H9 (cell line): ENCODE data around the gene ZNF407. TPM values are rescaled to one million over a fixed set of nuclear protein-coding genes. Genes with fewer than 3 reads are reported as not detected.

Experiments used
- DNase-seq: peaks from one replicate; pipeline ENCODE4 v3.0.0-alpha.2; 2017
- H2AFZ ChIP-seq: one replicate; pipeline ENCODE4 v1.6.1; 2013; ENCODE audit warnings: mild to moderate bottlenecking, low read length, control low read depth, moderate library complexity
- H2AK5ac ChIP-seq: 2 replicates; pipeline ENCODE4 v1.6.1; 2013; ENCODE audit warnings: low read length, control low read depth, mixed read lengths; ENCODE audit not compliant: insufficient read length
- H2BK120ac ChIP-seq: one replicate; pipeline ENCODE4 v1.6.1; 2013; ENCODE audit warnings: low read depth, mild to moderate bottlenecking, low read length, control low read depth, inconsistent platforms; ENCODE audit not compliant: poor library complexity, severe bottlenecking
- H2BK12ac ChIP-seq: 2 replicates; pipeline ENCODE4 v1.6.1; 2013; ENCODE audit warnings: low read length, control low read depth, mixed read lengths, low read depth; ENCODE audit not compliant: insufficient read length
- H2BK15ac ChIP-seq: 2 replicates; pipeline ENCODE4 v1.6.1; 2013; ENCODE audit warnings: low read depth, low read length, control low read depth
- H2BK20ac ChIP-seq: one replicate; pipeline ENCODE4 v1.6.1; 2013; ENCODE audit warnings: low read depth, mild to moderate bottlenecking, low read length, control low read depth, inconsistent platforms; ENCODE audit not compliant: poor library complexity, severe bottlenecking
- H2BK5ac ChIP-seq: 2 replicates; pipeline ENCODE4 v1.6.1; 2013; ENCODE audit warnings: low read length, control low read depth, mixed read lengths; ENCODE audit not compliant: insufficient read length
- H3K14ac ChIP-seq: 2 replicates; pipeline ENCODE4 v1.6.1; 2013; ENCODE audit warnings: low read length, control low read depth; ENCODE audit not compliant: insufficient read depth
- H3K18ac ChIP-seq: 2 replicates; pipeline ENCODE4 v1.6.1; 2013; ENCODE audit warnings: low read depth, mild to moderate bottlenecking, mixed read lengths, low read length, control low read depth; ENCODE audit not compliant: insufficient read length
- H3K23ac ChIP-seq: 2 replicates; pipeline ENCODE4 v1.6.1; 2013; ENCODE audit warnings: low read length, control low read depth, mixed read lengths, low read depth; ENCODE audit not compliant: insufficient read length
- H3K23me2 ChIP-seq: 2 replicates; pipeline ENCODE4 v1.6.1; 2013; ENCODE audit warnings: low read depth, mild to moderate bottlenecking, mixed read lengths, low read length, control low read depth; ENCODE audit not compliant: insufficient read length, poor library complexity, severe bottlenecking
- H3K27ac ChIP-seq: 2 replicates; pipeline ENCODE4 v1.5.1; 2013; ENCODE audit warnings: low read length, control low read depth, mixed read lengths, low read depth; ENCODE audit not compliant: insufficient read length
- H3K27me3 ChIP-seq: 2 replicates; pipeline ENCODE4 v1.6.1; 2013; ENCODE audit warnings: low read length, control low read depth, inconsistent platforms; ENCODE audit not compliant: insufficient read depth
- H3K4ac ChIP-seq: 2 replicates; pipeline ENCODE4 v1.6.1; 2013; ENCODE audit warnings: low read depth, mild to moderate bottlenecking, control low read depth, inconsistent platforms, low read length, moderate library complexity
- H3K4me1 ChIP-seq: 2 replicates; pipeline ENCODE4 v1.6.1; 2013; ENCODE audit warnings: low read length, control low read depth, inconsistent platforms; ENCODE audit not compliant: insufficient read depth
- H3K4me2 ChIP-seq: 2 replicates; pipeline ENCODE4 v1.6.1; 2013; ENCODE audit warnings: low read length, control low read depth, mixed read lengths; ENCODE audit not compliant: insufficient read length, insufficient read depth
- H3K56ac ChIP-seq: 2 replicates; pipeline ENCODE4 v1.6.1; 2013; ENCODE audit warnings: low read depth, mild to moderate bottlenecking, mixed read lengths, low read length, control low read depth; ENCODE audit not compliant: insufficient read length
- H3K79me1 ChIP-seq: 2 replicates; pipeline ENCODE4 v1.6.1; 2013; ENCODE audit warnings: low read depth, mild to moderate bottlenecking, moderate library complexity, low read length, control low read depth, inconsistent platforms; ENCODE audit not compliant: insufficient read depth, poor library complexity, severe bottlenecking
- H3K79me2 ChIP-seq: 2 replicates; pipeline ENCODE4 v1.6.1; 2013; ENCODE audit warnings: low read length, control low read depth, inconsistent platforms; ENCODE audit not compliant: insufficient read depth
- H3K9ac ChIP-seq: 2 replicates; pipeline ENCODE4 v1.6.1; 2013; ENCODE audit warnings: low read length, control low read depth, mixed read lengths; ENCODE audit not compliant: insufficient read length; ENCODE audit errors: extremely low read depth
- H3K9me3 ChIP-seq: one replicate; pipeline ENCODE4 v1.6.1; 2013; ENCODE audit warnings: low read depth, low read length, inconsistent platforms; ENCODE audit not compliant: control insufficient read depth
- H3T11ph ChIP-seq: one replicate; pipeline ENCODE4 v1.6.1; 2013; ENCODE audit warnings: mild to moderate bottlenecking, low read length, control low read depth, inconsistent platforms
- H4K20me1 ChIP-seq: one replicate; pipeline ENCODE4 v1.6.1; 2013; ENCODE audit not compliant: control insufficient read depth, insufficient read length, insufficient read depth
- H4K5ac ChIP-seq: 2 replicates; pipeline ENCODE4 v1.6.1; 2013; ENCODE audit warnings: low read depth, mild to moderate bottlenecking, mixed read lengths, low read length, control low read depth; ENCODE audit not compliant: insufficient read length
- H4K8ac ChIP-seq: replicated peaks from 2 replicates; pipeline ENCODE4 v1.6.1; 2013; ENCODE audit warnings: low read length, control low read depth, mixed read lengths, low read depth; ENCODE audit not compliant: insufficient read length
- H4K91ac ChIP-seq: 2 replicates; pipeline ENCODE4 v1.6.1; 2013; ENCODE audit warnings: low read depth, mild to moderate bottlenecking, moderate library complexity, mixed read lengths, low read length, control low read depth; ENCODE audit not compliant: insufficient read length
- H3K27ac Mint-ChIP-seq, 3 experiments: 2 replicates in 2 of 3; 3 replicates in 1 of 3; pipeline ENCODE4 v1.8.0; 2020 to 2021; ENCODE audit warnings: mixed read lengths in 3 of 3, mild to moderate bottlenecking in 1 of 3, moderate library complexity in 1 of 3
- H3K27me3 Mint-ChIP-seq: 2 replicates; pipeline ENCODE4 v1.8.0; 2021; ENCODE audit warnings: low read depth, mild to moderate bottlenecking, moderate library complexity, mixed read lengths
- H3K36me3 Mint-ChIP-seq, 3 experiments: 2 replicates in 2 of 3; 3 replicates in 1 of 3; pipeline ENCODE4 v1.8.0; 2020 to 2021; ENCODE audit warnings: low read depth in 3 of 3, mixed read lengths in 3 of 3; ENCODE audit not compliant: insufficient read depth in 1 of 3
- H3K4me1 Mint-ChIP-seq, 2 experiments: 2 replicates each; pipeline ENCODE4 v1.8.0; 2020; ENCODE audit warnings: mixed read lengths in 2 of 2
- H3K4me3 Mint-ChIP-seq, 2 experiments: 2 replicates in 1 of 2; 3 replicates in 1 of 2; pipeline ENCODE4 v1.8.0; 2020 to 2021; ENCODE audit warnings: mild to moderate bottlenecking in 2 of 2, mixed read lengths in 2 of 2, moderate library complexity in 1 of 2
- H3K9me3 Mint-ChIP-seq, 2 experiments: 2 replicates in 1 of 2; 3 replicates in 1 of 2; pipeline ENCODE4 v1.8.0; 2020; ENCODE audit warnings: mild to moderate bottlenecking in 2 of 2, mixed read lengths in 2 of 2, moderate library complexity in 1 of 2
- WGBS: extraction: QIAGEN DNeasy Blood & Tissue Kit; methylation state at CpG from one replicate; pipeline ENCODE4 v1.1.7; 2013; ENCODE audit warnings: missing lambda C conversion rate, low lambda C conversion rate, mixed read lengths; ENCODE audit not compliant: insufficient read length; ENCODE audit errors: extremely low coverage; 5-methylcytosine and 5-hydroxymethylcytosine counted together
- total RNA-seq: library from RNA; stranded (reverse); gene quantifications from 2 replicates; pipeline ENCODE4 v1.2.1, GENCODE V29; 2021
- TF ChIP-seq, protein P1 (sequence below): fragments of 200-600 bp; sonication (generic); conservative IDR thresholded peaks from 3 replicates; pipeline ENCODE4 v1.8.0; 2021; ENCODE audit warnings: antibody characterized with exemption, mild to moderate bottlenecking

Gene ZNF407
- total RNA-seq, 1 experiment from 2014 or later, result 8.7 TPM

DNA sequence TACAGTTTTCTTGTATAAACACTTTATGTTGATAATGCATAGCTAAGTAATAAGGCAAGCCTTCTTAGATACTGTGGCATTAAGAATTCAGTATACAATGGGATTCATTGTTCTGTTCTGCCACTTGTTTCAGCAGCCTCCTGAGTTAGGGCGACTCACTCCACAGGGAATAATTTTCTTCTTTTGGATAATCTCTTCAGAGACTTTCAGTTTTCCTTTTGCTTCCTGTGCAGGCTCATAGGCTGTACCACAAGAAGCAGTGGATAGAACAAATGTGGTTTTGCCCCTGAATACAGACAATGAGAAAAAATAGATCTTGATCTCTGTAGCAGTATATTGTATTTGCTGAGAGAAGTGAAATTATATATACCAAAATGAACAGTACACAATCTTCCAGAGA lies 298.0 kb downstream of the ZNF407 start:
- Histone ChIP-seq H3K23me2 (no peaks in the 10 kb centered on the region), H3K56ac (no peak overlapping the region), H2BK5ac (no peak overlapping the region), H2AFZ (no peak overlapping the region), H2BK12ac (no peak overlapping the region), H3K27me3 (no peaks in the 10 kb centered on the region), H3K14ac (no peak overlapping the region), H4K8ac (no peak overlapping the region), H3K4ac (no peak overlapping the region), H3K27ac (no peak overlapping the region), H3K9ac (no peak overlapping the region), H2BK15ac (no peak overlapping the region), H2BK120ac (no peak overlapping the region), H2BK20ac (no peak overlapping the region), H3K9me3 (no peaks in the 10 kb centered on the region), H3K23ac (no peak overlapping the region), H3K79me1 (no peaks in the 10 kb centered on the region), H3K18ac (no peak overlapping the region), H4K5ac (no peak overlapping the region), H4K91ac (no peak overlapping the region), H3K4me1 (no peaks in the 10 kb centered on the region), H3K79me2 (no peaks in the 10 kb centered on the region), H2AK5ac (no peak overlapping the region), H3K4me2 (no peak overlapping the region), H3T11ph (no peak overlapping the region), H4K20me1 (no peaks in the 10 kb centered on the region)
- Mint-ChIP-seq H3K27ac (no peak overlapping the region), H3K36me3 (no peaks in the 10 kb centered on the region), H3K4me1 (peaks cover 10 to 12% of the 10 kb centered on the region in 2 experiments), H3K27me3 (no peaks in the 10 kb centered on the region), H3K9me3 (no peaks in the 10 kb centered on the region), H3K4me3 (no peak overlapping the region)
- TF ChIP-seq, protein P1, sequence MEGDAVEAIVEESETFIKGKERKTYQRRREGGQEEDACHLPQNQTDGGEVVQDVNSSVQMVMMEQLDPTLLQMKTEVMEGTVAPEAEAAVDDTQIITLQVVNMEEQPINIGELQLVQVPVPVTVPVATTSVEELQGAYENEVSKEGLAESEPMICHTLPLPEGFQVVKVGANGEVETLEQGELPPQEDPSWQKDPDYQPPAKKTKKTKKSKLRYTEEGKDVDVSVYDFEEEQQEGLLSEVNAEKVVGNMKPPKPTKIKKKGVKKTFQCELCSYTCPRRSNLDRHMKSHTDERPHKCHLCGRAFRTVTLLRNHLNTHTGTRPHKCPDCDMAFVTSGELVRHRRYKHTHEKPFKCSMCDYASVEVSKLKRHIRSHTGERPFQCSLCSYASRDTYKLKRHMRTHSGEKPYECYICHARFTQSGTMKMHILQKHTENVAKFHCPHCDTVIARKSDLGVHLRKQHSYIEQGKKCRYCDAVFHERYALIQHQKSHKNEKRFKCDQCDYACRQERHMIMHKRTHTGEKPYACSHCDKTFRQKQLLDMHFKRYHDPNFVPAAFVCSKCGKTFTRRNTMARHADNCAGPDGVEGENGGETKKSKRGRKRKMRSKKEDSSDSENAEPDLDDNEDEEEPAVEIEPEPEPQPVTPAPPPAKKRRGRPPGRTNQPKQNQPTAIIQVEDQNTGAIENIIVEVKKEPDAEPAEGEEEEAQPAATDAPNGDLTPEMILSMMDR, result no peak
- no peak for DNase-seq
- no CpG with 5 or more reads among the region's 1 CpG for WGBS
